ENCODE results near the gene MSRB2.

Gene MSRB2

GRCh38 chr10:23099079-23099478, 3.7 kb downstream of the MSRB2 start:
- no peak for DNase-seq (ENCODE audit: low spot score)
- TF ChIP-seq CTCF (IDR thresholded peaks at IDR 0.05; ENCODE audit: extremely low read depth, insufficient read depth, missing control alignments) = no peak
- in situ Hi-C loops (cut with MboI; ENCODE audit: low pct_unique_long_range_greater_than_20kb, low sequenced_read_pairs, unreplicated experiment) = no loop called here

- DNase-seq (ENCODE audit: low spot score) = no peak
- no peak for TF ChIP-seq CTCF (IDR thresholded peaks at IDR 0.05; ENCODE audit: extremely low read depth, insufficient read depth, missing control alignments)
- in situ Hi-C loops (cut with MboI; ENCODE audit: low pct_unique_long_range_greater_than_20kb, low sequenced_read_pairs, unreplicated experiment) = no loop called here
Observed at GRCh38 chr10:23099816-23100215, 4.4 kb downstream of the MSRB2 start.

GRCh38 chr10:23100331-23101030, 5.1 kb downstream of the MSRB2 start:
- no peak for TF ChIP-seq CTCF (IDR thresholded peaks at IDR 0.05; ENCODE audit: extremely low read depth, insufficient read depth, missing control alignments)
- DNase-seq (ENCODE audit: low spot score) = no peak
- in situ Hi-C loops (cut with MboI; ENCODE audit: low pct_unique_long_range_greater_than_20kb, low sequenced_read_pairs, unreplicated experiment) = no loop called here

GRCh38 chr10:23106331-23107072, 11.1 kb downstream of the MSRB2 start:
- no peak for DNase-seq (ENCODE audit: low spot score)
- in situ Hi-C loops (cut with MboI; ENCODE audit: low pct_unique_long_range_greater_than_20kb, low sequenced_read_pairs, unreplicated experiment) = no loop called here
- TF ChIP-seq CTCF (IDR thresholded peaks at IDR 0.05; ENCODE audit: extremely low read depth, insufficient read depth, missing control alignments) = no peak

- no peak for DNase-seq (ENCODE audit: low spot score)
- no peak for TF ChIP-seq CTCF (IDR thresholded peaks at IDR 0.05; ENCODE audit: extremely low read depth, insufficient read depth, missing control alignments)
- in situ Hi-C loops (cut with MboI; ENCODE audit: low pct_unique_long_range_greater_than_20kb, low sequenced_read_pairs, unreplicated experiment) = no loop called here
Observed at GRCh38 chr10:23110722-23111516, 15.5 kb downstream of the MSRB2 start.

GRCh38 chr10:23111517-23112286, 16.3 kb downstream of the MSRB2 start:
- no peak for DNase-seq (ENCODE audit: low spot score)
- in situ Hi-C loops (cut with MboI; ENCODE audit: low pct_unique_long_range_greater_than_20kb, low sequenced_read_pairs, unreplicated experiment) = no loop called here
- no peak for TF ChIP-seq CTCF (IDR thresholded peaks at IDR 0.05; ENCODE audit: extremely low read depth, insufficient read depth, missing control alignments)

All from GM13977 (cell line).